ENCODE data around the gene OFD1.

The OFD1 gene

DNA sequence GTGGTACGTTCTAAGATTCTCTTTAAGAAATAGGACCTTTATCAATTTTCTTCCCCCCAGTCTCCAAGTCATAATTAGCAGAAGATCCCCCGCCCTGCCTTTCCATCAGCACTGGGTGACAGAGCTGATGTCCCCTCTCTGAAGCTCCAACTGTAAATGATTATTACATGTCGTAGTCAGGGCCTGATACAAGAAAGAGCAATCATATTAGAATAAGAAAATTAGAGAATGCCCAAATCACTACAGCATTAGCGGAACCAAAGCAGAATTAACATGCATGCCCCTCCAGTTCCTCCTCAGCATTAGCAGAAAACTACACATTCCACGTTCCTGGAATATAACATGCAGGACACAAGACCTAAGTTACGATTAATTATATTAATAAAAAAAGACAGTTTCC, 81.6 kb downstream of the OFD1 start:
- TF ChIP-seq CTCF (conservative IDR thresholded peaks at IDR 0.05; ENCODE audit: low read length): no peak
- DNase-seq (ENCODE audit: low read depth): no peak
- H3K4me3 ChIP-seq (ENCODE audit: low read length): no peak overlapping the region

- no peak for TF ChIP-seq CTCF (conservative IDR thresholded peaks at IDR 0.05; ENCODE audit: low read length)
- H3K4me3 ChIP-seq (ENCODE audit: low read length): no peak within 1 kb of the TSS
- DNase-seq (ENCODE audit: low read depth): no peak
Measured at GRCh38 chrX:13816643-13817627, 82.4 kb downstream of the OFD1 start, which contains the start of gene GPM6B. Gene GPM6B (minus strand): TSS chrX:13817093. CDS start chrX:13816904, 189 bp downstream.
